Endothelial cell of umbilical vein (primary cell): ENCODE measurements around the gene ERICH6B. TPM values are rescaled to one million over a fixed set of nuclear protein-coding genes. Genes with fewer than 3 reads are reported as not detected.

ENCODE experiments used
- BruUV-seq: library from RNA; stranded (reverse); fragments of 400-500 nt; replicated peaks from 2 replicates; lab custom pipeline; 2021; lab: Mats Ljungman, UMichigan
- CTCF ChIA-PET: fragments of 300-600, 350-600 bp; sonication (Branson Sonifier 250); formaldehyde crosslinking; loops from one replicate; lab custom pipeline; 2021; ENCODE audit warnings: antibody characterized with exemption, inconsistent platforms; lab: Charles Lee
- POLR2A ChIA-PET: fragments of 300-600, 350-600 bp; sonication (Branson Sonifier 250); formaldehyde crosslinking; loops from one replicate; lab custom pipeline; 2021; ENCODE audit warnings: antibody characterized with exemption, inconsistent platforms; lab: Charles Lee
- DNase-seq: peaks from one replicate; pipeline ENCODE4 v3.0.0-alpha.2; 2011; ENCODE audit warnings: low read depth, low spot score
- FAIRE-seq: peaks from 2 replicates; lab custom pipeline; 2011; peaks lifted over from hg19 to GRCh38; lab: Jason Lieb, UNC
- H2AFZ ChIP-seq: 2 replicates; pipeline ENCODE4 v1.6.0; 2012; ENCODE audit warnings: low read depth, low read length, control low read depth, inconsistent platforms
- H3K27ac ChIP-seq: 2 replicates; pipeline ENCODE4 v1.5.1; 2011; ENCODE audit warnings: low read depth, mild to moderate bottlenecking, control low read depth, low read length, moderate library complexity; ENCODE audit not compliant: insufficient read depth
- H3K27me3 ChIP-seq, 2 experiments: 2 replicates each; pipeline versions ENCODE4 v1.6.0 to v1.6.1; 2011; ENCODE audit warnings: low read length in 2 of 2, mixed read lengths in 1 of 2; ENCODE audit not compliant: control insufficient read depth in 2 of 2, insufficient read depth in 2 of 2
- H3K36me3 ChIP-seq, 2 experiments: 2 replicates in 1 of 2; 3 replicates in 1 of 2; pipeline ENCODE4 v1.5.1; 2011; ENCODE audit warnings: low read length in 2 of 2, mild to moderate bottlenecking in 1 of 2, moderate library complexity in 1 of 2; ENCODE audit not compliant: control insufficient read depth in 2 of 2, insufficient read depth in 2 of 2; ENCODE audit errors: extremely low read depth in 1 of 2
- H3K4me1 ChIP-seq: 3 replicates; pipeline ENCODE4 v1.5.1; 2011; ENCODE audit warnings: mild to moderate bottlenecking, low read length; ENCODE audit not compliant: control insufficient read depth, insufficient read depth; ENCODE audit errors: extremely low read depth
- H3K4me2 ChIP-seq: 2 replicates; pipeline ENCODE4 v1.6.1; 2011; ENCODE audit warnings: low read length, control low read depth, mixed read lengths; ENCODE audit not compliant: insufficient read depth
- H3K4me3 ChIP-seq, 3 experiments: fragments of 200-600 bp in 1 of 3; sonication (generic), shearing (Covaris generic) in 1 of 3; replicated peaks in 1 of 3; 2 replicates each; pipeline ENCODE4 v1.5.1; 2011 to 2016; ENCODE audit warnings: control low read depth in 3 of 3, low read length in 3 of 3, mild to moderate bottlenecking in 2 of 3, inconsistent platforms in 1 of 3, low read depth in 1 of 3, moderate library complexity in 1 of 3; ENCODE audit not compliant: insufficient read depth in 1 of 3
- H3K79me2 ChIP-seq: 2 replicates; pipeline ENCODE4 v1.6.0; 2012; ENCODE audit warnings: low read length, inconsistent platforms; ENCODE audit not compliant: control insufficient read depth, insufficient read depth
- H3K9ac ChIP-seq: replicated peaks from 2 replicates; pipeline ENCODE3; 2011; ENCODE audit warnings: low read length, control low read depth; ENCODE audit not compliant: insufficient read depth; ENCODE audit errors: extremely low read depth
- H3K9me1 ChIP-seq: replicated peaks from 3 replicates; pipeline ENCODE4 v1.6.0; 2011; ENCODE audit warnings: mild to moderate bottlenecking, low read length; ENCODE audit not compliant: control insufficient read depth, insufficient read depth; ENCODE audit errors: extremely low read depth
- H3K9me3 ChIP-seq: replicated peaks from 2 replicates; pipeline ENCODE4 v1.5.1; 2012; ENCODE audit warnings: low read length, inconsistent platforms; ENCODE audit not compliant: control insufficient read depth, insufficient read depth
- H4K20me1 ChIP-seq: replicated peaks from 2 replicates; pipeline ENCODE3; 2011; ENCODE audit warnings: mild to moderate bottlenecking, low read length; ENCODE audit not compliant: control insufficient read depth, insufficient read depth; ENCODE audit errors: extremely low read depth
- CTCF ChIP-seq, 2 donors: IDR thresholded peaks; 1 replicate in 1 of 2; 2 replicates in 1 of 2; pipeline ENCODE4 v1.5.1; 2011; ENCODE audit warnings: low read length in 2 of 2, mild to moderate bottlenecking in 2 of 2, moderate library complexity in 2 of 2, control low read depth in 1 of 2, inconsistent platforms in 1 of 2, low read depth in 1 of 2; ENCODE audit not compliant: insufficient read depth in 1 of 2; ENCODE audit errors: extremely low read depth in 1 of 2
- EZH2 ChIP-seq: IDR thresholded peaks from 2 replicates; pipeline ENCODE4 v1.6.1; 2012; ENCODE audit warnings: borderline replicate concordance, low read depth, mild to moderate bottlenecking, moderate library complexity, low read length, inconsistent platforms; ENCODE audit not compliant: severe bottlenecking
- FOS ChIP-seq: IDR thresholded peaks from 2 replicates; pipeline ENCODE4 v1.6.1; 2011; ENCODE audit warnings: mild to moderate bottlenecking, low read length, moderate library complexity, borderline replicate concordance; ENCODE audit not compliant: insufficient read depth
- GATA2 ChIP-seq: IDR thresholded peaks from 2 replicates; pipeline ENCODE4 v1.7.0; 2011; ENCODE audit warnings: low read depth, mild to moderate bottlenecking, moderate library complexity, mixed read lengths, low read length; ENCODE audit not compliant: insufficient read length, insufficient read depth
- JUN ChIP-seq: IDR thresholded peaks from 2 replicates; pipeline ENCODE4 v1.6.1; 2011; ENCODE audit warnings: borderline replicate concordance, low read depth; ENCODE audit not compliant: insufficient read length, insufficient read depth
- MAX ChIP-seq: IDR thresholded peaks from 2 replicates; pipeline ENCODE4 v1.6.1; 2011; ENCODE audit not compliant: insufficient read depth, insufficient read length
- MYC ChIP-seq: IDR thresholded peaks from one replicate; pipeline ENCODE4 v1.6.1; 2011; ENCODE audit warnings: mild to moderate bottlenecking, low read depth, low read length
- POLR2A ChIP-seq: IDR thresholded peaks from 2 replicates; pipeline ENCODE4 v1.6.1; 2012; ENCODE audit warnings: low read depth, mild to moderate bottlenecking, control low read depth, low read length
- POLR2AphosphoS5 ChIP-seq: IDR thresholded peaks from 2 replicates; pipeline ENCODE4 v1.6.1; 2012; ENCODE audit warnings: low read depth, mild to moderate bottlenecking, control low read depth, low read length, moderate library complexity; ENCODE audit not compliant: insufficient read depth
- dilution Hi-C: fragments of 300-500 bp; cut with MboI; formaldehyde crosslinking; loops from one replicate; pipeline ENCODE4 v1.15.0; 2019; ENCODE audit warnings: low sequenced_read_pairs; ENCODE audit not compliant: extremely low pct_ligation_motif_present
- intact Hi-C: fragments of 100-400 bp; cut with micrococcal nuclease; formaldehyde crosslinking; loops from one replicate; pipeline ENCODE4 v1.10.0; 2022
- polyA plus RNA-seq, 4 experiments: library from polyadenylated mRNA; depleted of rRNA in 3 of 4; stranded (reverse) in 3 of 4; unstranded in 1 of 4; fragments of >200 nt; gene quantifications; 2 replicates each; pipeline versions ENCODE4 v1.2.1 to v1.2.3, GENCODE V29; 2011 to 2012; ENCODE audit warnings: missing spikeins in 1 of 4
- total RNA-seq: library from RNA; stranded (reverse); gene quantifications from 2 replicates; pipeline ENCODE4 v1.2.3, GENCODE V29; 2021

Gene ERICH6B
- total and polyA plus RNA-seq, 2 donors (not counting 3 experiments of a cell fraction or from before 2014, with no cell fraction given): not detected

- TF ChIP-seq CTCF (IDR thresholded peaks at IDR 0.05; ENCODE audit: extremely low read depth in 1 of 2, insufficient read depth in 1 of 2, low read depth in 1 of 2, low read length in 2 of 2) (no peak), MAX (no peak), POLR2A (no peak), FOS (no peak), EZH2 (no peak), GATA2 (no peak), MYC (no peak), POLR2AphosphoS5 (no peak), JUN (no peak)
- Histone ChIP-seq H2AFZ (no peak overlapping the region), H3K4me3 (no peak overlapping the region), H3K9me1 (no peaks in the 10 kb centered on the region), H3K9ac (no peak overlapping the region), H3K79me2 (no peaks in the 10 kb centered on the region), H3K27me3 (peaks cover 0 to 2% of the 10 kb centered on the region in 2 experiments), H4K20me1 (no peaks in the 10 kb centered on the region), H3K9me3 (no peaks in the 10 kb centered on the region), H3K4me1 (no peaks in the 10 kb centered on the region), H3K4me2 (no peak overlapping the region), H3K36me3 (no peaks in the 10 kb centered on the region), H3K27ac (no peak overlapping the region)
- dilution Hi-C loops (no loop called here), intact Hi-C loops (no loop called here)
- ChIA-PET CTCF (interaction anchor here (0.5 kb wide), 1 partner anchor 95 kb away, joined by 3 read pairs; no protein-coding TSS in a partner anchor), POLR2A (no interaction called here)
- BruUV-seq: no TSS peak
- FAIRE-seq (no peak), DNase-seq (no peak)
Observed at GRCh38 chr13:45596800-45597475, 18.6 kb downstream of the ERICH6B start.
